HuH-7.5 (cell line): Measurements from ENCODE around the gene EHBP1.
A peak's percentile ranks its signal among the peaks of the same experiment; 100 is the strongest.

Source experiments
- DNase-seq: peaks from one replicate; pipeline ENCODE4 v3.0.0; 2011; ENCODE audit warnings: low spot score

Gene EHBP1

DNA sequence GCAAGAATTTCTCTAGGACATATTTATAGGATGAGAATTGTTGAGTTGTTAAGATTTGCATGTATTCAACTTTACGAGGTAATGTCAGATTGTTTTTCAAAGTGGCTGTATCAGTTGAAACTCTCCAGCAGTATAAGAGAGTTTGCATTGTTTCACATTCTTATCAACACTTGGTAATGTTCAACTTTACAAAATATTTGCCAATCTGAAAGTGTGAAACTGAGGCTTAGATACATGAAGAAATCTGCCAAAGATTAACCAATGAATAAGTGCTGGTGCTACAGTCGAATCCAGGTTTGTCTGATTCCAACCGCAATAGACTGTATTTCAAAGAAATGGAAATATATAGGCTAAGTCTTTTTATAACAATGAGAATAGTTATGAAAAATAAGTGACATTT, 117.0 kb downstream of the EHBP1 start:
- DNase-seq, result no peak

DNA sequence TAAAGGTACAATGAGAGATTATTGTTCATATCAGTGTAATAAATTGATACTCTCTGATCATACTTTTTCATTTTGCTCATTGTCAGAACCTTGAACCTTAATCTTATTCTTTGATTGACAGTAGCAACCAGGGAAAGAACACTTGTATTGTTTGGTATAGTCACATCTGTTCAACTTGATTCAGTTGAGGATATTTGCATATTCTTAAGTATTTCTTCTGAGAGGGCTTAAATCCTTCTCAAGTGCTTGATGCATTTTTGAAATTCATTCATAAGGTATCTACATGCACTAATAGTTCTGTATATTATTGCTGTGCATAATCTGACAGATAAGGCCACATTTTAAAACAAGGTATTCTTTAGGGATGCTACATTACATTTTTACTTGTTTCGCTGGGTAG, 118.9 kb downstream of the EHBP1 start:
- no peak for DNase-seq

DNA sequence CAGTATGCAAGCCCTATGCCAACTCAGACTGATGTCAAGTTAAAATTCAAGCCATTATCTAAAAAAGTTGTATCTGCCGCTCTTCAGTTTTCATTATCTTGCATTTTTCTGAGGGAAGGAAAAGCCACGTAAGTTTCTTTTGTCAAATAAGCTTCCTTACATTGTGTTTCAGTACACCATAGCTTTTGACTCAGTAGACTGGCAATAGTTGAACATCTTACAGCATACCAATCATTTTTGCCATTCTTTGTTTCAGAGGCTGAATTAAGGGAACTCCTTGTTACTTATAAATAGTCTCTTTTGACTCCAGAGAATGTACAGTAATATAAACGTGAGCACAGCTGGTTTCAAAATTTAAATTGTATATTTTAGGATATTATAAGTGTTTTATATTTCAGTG, 120.6 kb downstream of the EHBP1 start:
- no peak for DNase-seq

DNA sequence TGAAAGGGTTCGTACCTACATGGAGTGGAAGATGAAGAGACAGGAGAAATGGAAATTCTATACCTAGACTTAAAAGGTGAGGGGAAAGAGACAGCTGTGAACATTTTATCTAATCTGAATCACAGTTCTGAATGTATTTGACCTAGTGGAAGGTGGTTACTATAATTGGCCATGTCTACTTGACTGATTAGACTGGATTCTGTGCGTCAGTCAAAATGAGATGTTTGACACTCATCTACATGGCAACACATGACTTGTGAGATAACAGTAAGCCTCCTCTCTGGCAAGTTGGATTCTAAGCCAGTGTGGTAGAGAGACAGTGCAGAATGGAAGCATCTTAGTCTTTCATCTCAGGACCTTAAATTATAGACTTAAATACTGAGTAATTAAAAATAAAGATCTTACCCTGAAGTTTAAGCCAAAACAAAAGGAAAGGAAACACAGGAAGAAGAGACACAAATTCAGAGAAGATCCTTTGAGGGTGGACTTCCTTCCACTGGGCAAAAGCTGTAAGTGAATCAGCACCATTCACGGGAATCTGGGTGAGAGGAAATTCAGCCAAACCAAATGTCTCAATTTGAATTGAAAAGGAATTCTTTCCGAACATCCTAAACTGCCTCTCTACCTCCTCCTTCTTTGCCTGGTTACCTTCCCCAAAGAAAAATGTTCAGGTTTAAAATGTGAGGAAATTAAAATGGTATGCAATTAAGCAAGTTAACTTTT, 121.6 kb downstream of the EHBP1 start:
- DNase-seq, result no peak

DNA sequence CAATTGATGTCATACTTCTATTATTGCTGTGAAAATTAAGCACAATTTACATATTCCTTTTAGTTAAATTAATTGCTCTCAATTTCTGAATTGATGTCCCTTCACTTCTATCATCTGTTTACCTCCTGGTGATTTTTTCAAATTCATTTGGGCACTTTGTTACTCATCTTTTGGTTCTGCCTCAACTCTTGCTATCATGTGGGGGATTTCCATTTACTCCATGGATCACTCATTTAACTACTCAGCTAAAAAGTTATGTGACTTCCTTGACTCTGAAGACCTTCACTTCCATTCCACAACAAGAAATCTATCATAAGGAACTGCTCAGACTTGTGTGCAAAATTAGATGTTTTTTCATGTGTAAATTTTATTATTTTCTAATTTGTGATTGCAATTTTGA, 126.2 kb downstream of the EHBP1 start:
- no peak for DNase-seq

DNA sequence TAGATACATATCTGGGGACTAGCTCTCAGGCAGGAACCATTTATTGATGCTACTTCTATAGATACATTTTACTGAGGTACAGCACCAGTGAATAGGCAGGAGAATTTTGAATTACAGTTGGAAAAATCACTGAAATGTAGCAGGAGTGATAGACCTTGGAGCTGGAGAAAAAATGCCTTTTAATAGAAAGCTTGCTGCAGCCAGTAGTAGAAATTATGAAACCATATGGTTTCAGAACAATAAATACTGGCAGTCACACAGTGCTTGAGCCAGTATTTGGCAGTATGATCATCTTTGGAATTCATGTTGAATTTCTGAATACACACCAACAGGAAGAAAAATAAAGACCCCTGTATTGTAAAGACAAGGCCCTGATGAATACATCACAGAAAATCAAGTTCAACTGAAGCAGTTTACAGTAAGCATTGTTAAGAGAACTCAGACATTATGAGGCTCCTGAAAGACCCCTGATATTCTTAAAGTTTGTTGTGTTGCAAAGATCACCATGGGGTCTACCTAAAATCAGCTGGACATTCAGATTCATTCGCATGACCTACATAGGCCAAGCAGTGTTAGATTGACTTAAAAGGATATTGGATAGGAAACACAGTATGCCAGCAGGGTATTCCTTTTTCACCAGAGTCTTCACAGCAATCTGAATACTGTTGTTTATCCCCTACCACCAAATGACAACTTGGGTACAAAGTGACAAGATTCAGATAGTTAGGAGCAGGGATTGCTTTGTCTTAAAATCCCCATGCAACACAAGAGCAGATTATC, 139.0 kb downstream of the EHBP1 start:
- no peak for DNase-seq

DNA sequence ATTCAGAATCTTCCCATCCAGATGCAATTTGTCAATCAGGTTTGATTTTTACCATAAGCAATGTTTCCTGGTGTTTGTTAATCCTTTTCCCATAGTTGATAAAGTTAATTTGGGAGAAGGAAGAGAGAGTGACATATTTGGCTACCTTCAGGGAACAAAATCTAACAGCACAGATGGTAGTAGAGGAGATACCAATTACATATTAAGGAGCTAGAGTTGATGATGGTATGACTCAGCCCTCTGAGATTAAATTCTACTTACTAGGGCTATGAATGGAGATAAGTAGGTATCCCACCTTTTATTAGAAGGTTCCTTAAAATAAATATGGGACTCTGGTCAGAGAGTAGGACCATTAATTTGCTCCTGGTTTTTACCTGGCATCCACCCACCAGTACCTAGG, 139.7 kb downstream of the EHBP1 start:
- no peak for DNase-seq

DNA sequence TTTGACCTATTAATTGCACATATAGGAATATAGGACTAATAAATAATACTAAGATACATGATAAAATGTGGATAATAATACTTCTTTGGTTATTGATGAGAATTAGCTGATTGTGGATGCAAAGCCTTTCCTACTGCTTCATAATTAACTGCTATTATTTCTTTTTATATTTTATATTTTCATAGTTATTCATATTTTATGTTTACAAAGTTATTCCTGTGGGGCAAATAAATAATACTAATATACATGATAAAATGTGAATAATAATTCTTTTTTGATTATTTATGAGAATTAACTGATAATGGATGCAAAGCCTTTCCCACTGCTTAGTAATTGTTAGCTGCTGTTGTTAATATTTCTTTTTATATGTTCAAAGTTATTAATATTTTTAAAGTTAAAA, 146.7 kb downstream of the EHBP1 start:
- DNase-seq, result no peak

DNA sequence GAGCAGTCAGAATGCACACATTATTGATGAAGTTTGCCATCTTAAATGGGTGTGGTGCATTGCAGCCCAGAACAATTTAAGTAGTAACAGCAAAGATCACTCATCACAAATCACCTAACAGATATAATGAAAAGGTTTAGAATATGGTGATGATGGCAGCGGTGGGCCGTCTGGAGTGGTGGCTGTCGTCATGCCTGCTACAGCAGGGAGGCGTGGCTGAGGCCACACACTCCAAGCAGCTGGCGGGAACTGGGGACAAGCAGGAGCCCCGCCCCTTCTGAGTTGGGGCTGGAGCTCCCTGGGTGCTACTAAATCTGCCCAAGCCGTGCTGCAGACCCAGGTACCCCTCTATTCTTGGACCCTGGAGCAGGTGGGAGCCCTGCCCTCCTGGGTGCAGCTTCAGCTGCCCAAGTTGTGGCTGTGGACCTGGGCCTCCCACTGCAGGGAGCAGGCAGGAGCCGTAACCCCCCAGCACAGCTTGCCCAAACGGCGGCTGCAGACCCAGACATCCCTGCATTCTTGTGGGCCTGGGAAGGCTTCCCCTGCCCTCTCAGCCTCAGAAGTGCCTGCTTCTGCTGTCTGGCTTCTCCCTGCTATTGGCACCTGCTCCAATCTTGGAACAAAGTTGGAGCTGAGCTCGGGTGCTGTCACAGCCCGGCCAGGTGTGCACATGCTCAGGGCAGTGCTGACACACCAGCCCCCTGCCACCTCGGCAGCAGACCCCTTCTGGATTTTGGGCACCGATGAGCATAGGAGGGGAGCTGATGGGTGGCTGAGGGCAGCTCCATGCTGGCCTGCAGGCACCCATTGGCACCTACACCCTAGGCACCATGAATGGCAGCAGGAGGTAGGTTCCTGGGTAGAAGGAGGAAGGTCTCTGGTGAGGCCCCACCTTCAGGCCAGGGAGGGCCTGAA, 149.3 kb downstream of the EHBP1 start:
- DNase-seq, result no peak

DNA sequence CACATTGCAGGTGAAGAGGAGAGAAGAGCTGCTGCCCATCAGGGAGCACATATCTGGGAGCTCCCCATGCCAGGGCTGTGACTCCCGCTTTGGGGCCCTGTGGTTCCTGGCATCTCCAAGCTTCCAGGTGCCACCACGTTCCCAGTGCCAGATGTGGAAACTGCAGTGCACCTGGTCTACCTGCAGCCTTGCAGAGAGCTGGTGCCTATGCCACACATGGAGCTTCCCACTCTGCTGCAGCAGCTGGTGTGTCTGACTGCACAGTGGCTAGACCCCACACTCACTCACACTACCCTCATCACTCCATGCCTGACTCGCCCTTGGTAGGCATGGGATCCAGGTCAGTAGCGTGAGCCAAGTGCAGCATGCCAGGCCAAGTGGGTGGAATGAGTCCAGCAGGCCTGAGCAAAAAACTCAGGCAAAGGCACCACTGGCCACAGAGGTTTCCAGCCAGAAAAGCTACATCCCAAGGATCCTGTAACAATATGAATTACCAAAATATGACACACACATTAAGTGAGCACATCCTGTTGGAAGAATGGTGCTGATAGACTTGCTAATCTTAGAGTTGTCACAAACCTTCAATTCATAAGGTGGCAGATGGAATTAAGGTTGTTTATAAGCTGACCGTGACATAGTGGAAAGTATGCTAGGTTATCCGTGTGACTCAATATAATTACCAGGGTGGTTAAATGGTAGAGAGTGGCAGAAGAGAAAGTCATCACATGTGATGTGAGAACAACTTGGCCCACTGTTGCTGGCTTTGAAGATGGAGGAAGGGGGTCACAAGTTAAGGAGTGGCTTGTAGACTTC, 150.9 kb downstream of the EHBP1 start:
- DNase-seq, result no peak

DNA sequence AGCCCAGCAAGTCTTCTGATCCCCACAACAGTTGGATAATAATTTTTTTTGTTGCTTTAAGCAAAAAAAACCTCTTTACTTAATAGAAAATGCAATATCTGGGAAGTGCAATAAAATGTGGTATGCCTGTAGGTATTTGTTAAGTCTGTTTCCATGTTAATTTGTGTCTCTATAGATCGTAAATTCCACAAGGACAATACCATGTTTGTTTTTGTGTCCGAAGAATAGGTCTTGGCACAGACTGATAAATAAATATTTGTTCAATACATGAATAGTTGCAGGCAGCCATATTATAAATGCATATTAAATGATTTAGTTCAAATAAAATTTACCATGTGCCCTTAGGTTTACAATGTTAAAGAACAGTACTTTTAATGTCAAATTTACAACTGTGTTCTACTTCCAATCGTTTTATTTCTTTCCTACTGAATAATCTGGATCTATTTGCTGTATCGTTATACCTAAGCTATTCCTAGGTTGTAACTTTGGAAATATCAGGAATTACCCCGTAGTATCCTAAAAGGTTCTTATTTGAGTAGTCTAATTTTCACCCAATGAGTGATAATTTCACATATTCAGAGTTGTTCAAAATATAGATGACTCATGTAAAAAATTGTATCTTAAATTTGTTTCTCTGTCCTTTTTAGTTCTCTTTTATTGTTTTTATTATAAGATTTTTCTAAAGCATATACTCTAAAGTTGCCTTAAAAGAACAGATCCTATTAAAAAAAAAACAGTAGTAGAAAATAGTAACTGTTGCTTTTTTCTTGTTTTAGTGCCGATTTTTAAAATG, 151.8 kb downstream of the EHBP1 start:
- peak; percentile 8 for DNase-seq

DNA sequence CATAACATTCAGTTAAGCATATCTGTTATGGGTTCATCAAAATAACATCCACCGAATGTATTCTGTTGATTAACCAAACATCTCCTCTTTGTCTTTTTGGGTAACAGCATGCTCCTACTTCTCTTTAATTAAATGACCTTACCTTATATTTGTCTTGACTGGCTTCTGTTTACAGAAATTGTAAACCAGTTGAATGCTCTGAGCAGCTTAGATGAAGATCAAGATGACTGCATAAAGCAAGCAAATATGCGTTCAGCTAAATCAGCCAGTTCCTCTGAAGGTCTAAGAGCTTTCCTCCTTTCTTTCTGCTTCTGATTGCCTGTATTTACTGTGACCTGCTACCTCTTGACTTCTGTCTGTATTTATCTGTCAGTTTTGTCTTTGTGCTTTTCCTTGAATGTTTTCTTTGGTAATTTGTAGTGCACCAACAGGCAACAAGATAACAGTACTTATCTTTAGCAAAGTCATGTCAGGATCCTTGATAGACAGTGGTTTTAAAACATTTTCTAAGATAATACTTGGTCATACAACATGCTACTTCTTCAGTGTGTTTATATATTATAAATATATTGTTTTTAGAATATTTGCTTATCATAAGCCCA, 152.8 kb downstream of the EHBP1 start:
- DNase-seq, result no peak

DNA sequence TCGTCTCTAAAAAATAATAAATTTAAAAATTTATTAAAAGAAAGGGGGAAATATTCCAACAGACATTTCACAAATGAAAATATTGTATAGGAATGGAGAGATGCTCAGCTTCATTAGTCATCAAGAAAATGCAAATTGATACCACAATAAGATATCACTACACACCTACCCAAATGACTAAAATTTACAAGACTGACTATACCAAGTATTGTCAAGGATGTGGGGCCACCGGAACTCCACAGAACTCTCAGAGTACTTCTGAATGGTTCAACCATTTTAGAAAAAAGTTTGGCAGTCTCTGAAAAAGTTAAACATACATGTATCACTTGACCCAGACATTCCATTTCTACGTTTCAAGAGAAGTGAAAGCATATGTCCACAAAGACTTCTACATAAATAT, 163.4 kb downstream of the EHBP1 start:
- DNase-seq, result no peak

DNA sequence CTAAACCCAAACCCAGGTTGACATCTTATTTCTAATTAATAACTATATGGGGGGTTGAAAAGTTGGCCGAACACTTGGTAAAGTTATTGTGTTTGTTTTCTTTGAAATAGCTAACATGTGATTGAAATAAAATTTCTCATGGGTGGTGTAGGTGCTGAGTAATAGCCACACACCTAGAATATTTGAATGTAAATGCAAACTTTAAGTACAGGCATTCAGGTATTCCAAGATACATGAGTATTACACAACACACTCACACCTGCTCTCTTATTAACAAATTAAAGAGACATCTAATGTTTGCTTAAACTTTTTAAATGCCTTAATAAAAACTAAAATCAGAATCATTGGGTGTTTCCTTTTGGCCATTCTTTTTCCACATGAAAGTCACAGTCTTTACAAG, 165.5 kb downstream of the EHBP1 start:
- no peak for DNase-seq

DNA sequence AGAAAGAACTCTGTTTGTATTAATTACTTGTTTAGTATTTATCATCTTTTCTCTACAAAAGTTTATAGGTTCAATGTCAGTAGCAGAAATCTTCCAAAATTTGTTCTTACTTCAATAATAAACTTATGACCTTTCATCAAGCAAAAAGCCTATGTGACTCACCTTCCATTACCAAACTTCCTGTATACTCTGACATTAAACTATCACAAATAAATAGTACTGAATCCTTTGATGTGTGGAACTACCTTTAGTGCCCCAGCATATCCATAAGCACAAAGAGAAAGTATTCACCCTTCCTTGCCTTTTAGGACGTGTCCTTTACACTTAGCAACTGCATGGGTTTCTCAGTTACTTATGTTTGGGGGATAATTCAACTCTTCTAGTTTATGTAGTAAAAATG, 166.0 kb downstream of the EHBP1 start:
- no peak for DNase-seq

DNA sequence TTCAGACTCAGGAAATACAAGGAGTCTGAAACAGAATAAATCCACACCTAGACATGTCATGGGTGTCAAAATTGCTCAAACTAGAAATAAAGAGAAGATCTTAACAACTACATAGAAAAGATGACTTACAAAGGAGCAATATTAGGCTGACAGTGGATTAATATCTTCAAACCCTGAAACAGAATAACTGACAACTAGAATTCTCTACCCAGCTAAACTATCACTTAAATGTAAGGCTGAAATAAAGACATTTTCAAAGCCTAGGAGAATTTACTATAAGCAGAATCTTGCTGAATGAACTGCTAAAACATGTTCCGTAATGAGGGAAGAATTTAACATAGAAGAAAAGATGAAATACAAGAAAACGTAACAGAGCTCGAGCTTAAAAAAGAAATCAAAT, 168.1 kb downstream of the EHBP1 start:
- no peak for DNase-seq

DNA sequence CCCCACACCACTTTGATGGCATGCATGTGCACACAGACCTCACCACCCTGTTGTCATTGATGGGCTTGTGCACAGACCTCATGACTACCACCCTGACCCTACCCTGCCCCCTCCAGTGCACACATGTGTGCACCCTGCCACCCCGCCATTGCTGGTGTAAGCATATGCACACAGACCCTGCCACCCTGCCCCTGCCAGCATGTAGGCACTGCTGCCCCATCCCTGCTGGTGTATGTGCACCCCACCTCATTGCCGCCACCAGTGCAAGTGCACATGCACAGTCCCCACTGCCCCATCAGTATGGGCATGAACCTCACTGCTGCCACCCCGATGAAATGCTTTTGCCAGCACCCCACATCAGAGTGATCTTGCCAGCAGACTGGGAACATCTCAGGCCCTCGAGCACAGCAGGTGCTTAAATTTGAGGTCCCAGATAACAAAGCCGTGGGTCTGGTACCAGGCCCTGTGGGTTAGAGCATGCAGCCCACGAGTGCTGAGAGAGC, 169.4 kb downstream of the EHBP1 start:
- DNase-seq, result no peak

DNA sequence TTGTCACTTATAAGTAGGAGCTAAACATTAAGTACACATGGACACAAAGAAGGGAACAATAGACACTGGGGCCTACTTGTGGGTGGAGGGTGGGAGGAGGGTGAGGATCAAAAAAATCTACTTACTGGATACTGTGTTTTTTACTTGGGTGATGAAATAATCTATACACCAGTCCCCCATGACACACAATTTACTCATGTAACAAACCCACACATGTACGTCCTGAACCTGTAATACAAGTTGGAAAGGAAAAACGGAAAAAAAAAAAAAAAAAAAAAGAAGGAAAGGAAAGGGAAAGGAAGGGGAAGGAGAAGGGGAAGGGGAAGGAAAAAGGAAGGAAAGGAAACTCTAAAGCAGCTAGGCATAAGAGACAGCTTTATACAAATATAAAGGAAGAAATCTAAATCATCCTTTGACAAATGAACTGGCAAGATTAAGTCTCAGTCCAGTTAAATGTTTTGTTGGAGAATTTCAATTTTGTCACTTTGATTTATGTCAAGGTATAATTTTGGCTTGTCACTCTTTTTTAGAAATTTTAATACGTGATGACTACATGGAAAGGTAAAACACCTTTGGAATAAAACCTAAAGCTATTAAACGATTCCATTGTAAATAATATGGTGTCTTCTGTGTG, 175.8 kb downstream of the EHBP1 start:
- no peak for DNase-seq

DNA sequence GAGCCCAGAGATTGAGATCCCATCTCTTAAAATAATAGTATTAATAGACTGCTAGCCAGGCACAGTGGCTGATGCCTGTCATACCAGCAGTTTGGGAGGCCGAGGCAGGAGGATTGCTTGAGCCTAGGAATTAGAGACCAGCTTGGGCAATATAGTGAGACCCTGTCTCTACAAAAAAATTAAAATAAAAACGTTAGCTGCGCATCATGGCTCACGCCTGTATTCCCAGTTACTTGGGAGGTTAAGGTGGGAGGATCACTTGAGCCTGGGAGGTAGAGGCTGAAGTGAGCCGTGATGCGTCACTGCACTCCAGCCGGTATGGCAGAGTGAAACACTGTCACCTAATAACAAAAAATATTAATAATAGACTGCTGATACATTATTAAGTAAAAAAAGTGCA, 178.1 kb downstream of the EHBP1 start:
- DNase-seq, result no peak

DNA sequence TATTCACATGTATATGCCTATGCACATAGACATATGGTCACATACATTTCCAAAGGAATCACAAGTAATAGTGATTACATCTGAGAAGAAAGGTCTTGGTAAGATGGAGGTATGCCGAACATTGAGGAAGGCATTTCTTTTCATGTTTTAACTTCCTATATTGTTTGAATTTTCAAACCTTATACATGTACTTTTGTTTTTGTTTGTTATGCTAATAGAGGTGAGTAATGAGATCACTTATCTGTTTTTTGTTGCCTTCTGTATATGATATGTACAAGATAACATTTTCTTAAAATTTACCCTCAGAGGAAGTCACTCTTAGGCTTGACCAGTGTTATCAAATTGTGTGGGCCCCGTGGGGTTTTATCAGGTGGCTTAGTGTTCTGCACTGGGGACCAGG, 178.6 kb downstream of the EHBP1 start:
- DNase-seq, result no peak
